Skeletal muscle tissue (tissue), 4 donors: Measurements from ENCODE around the gene KIF7. TPM values are rescaled to one million over a fixed set of nuclear protein-coding genes. Genes with fewer than 3 reads are reported as not detected.

Experiments used
- H3K27ac ChIP-seq: one replicate; pipeline ENCODE4 v1.7.0; 2013; ENCODE audit warnings: mild to moderate bottlenecking, low read depth, low read length, inconsistent platforms
- H3K27me3 ChIP-seq, 3 donors: one replicate each; pipeline ENCODE4 v1.7.0; 2013; ENCODE audit warnings: low read length in 3 of 3; ENCODE audit not compliant: control insufficient read depth in 3 of 3, insufficient read depth in 3 of 3
- H3K36me3 ChIP-seq, 3 donors: one replicate each; pipeline ENCODE4 v1.7.0; 2013; ENCODE audit warnings: low read length in 3 of 3; ENCODE audit not compliant: control insufficient read depth in 3 of 3, insufficient read depth in 3 of 3
- H3K4me1 ChIP-seq, 3 donors: one replicate each; pipeline ENCODE4 v1.7.0; 2013; ENCODE audit warnings: low read length in 3 of 3, mild to moderate bottlenecking in 3 of 3; ENCODE audit not compliant: control insufficient read depth in 3 of 3, insufficient read depth in 3 of 3
- H3K4me3 ChIP-seq, 3 donors: one replicate each; pipeline ENCODE4 v1.7.0; 2013; ENCODE audit warnings: low read length in 3 of 3
- H3K9ac ChIP-seq, 3 donors: one replicate each; pipeline ENCODE4 v1.7.0; 2013; ENCODE audit warnings: low read length in 3 of 3, mild to moderate bottlenecking in 3 of 3, moderate library complexity in 2 of 3, low read depth in 1 of 3
- H3K9me3 ChIP-seq, 3 donors: one replicate each; pipeline ENCODE4 v1.7.0; 2013; ENCODE audit warnings: low read length in 3 of 3; ENCODE audit not compliant: control insufficient read depth in 3 of 3
- total RNA-seq: library from RNA; depleted of rRNA; stranded (reverse); fragments of >200 nt; gene quantifications from one replicate; pipeline ENCODE4 v1.2.3, GENCODE V29; 2014
- donor health status: Osteomylitis.

KIF7 gene
- total RNA-seq, 1 donor from 2014 or later = 4.7 TPM

- no peak overlapping the region for H3K4me3 ChIP-seq
- no peaks in the 10 kb centered on the region for H3K9me3 ChIP-seq
- no peak overlapping the region for H3K27ac ChIP-seq
- no peaks in the 10 kb centered on the region for H3K27me3 ChIP-seq
- H3K9ac ChIP-seq = no peak overlapping the region
- peaks cover 0 to 33% (median 6%) of the 10 kb centered on the region in 3 donors for H3K36me3 ChIP-seq
- H3K4me1 ChIP-seq = no peaks in the 10 kb centered on the region
Observed at GRCh38 chr15:89633585-89633984, 21.7 kb downstream of the KIF7 start.

GRCh38 chr15:89632563-89633430 lies 22.5 kb downstream of the KIF7 start:
- H3K27me3 ChIP-seq = no peaks in the 10 kb centered on the region
- H3K4me1 ChIP-seq = no peaks in the 10 kb centered on the region
- H3K36me3 ChIP-seq = peaks cover 0 to 33% (median 6%) of the 10 kb centered on the region in 3 donors
- H3K27ac ChIP-seq = no peak overlapping the region
- H3K4me3 ChIP-seq = no peak overlapping the region
- H3K9me3 ChIP-seq = no peaks in the 10 kb centered on the region
- no peak overlapping the region for H3K9ac ChIP-seq

- Histone ChIP-seq H3K4me1 (no peaks in the 10 kb centered on the region), H3K4me3 (no peak overlapping the region), H3K9ac (no peak overlapping the region), H3K36me3 (peaks cover 0 to 33% (median 8%) of the 10 kb centered on the region in 3 donors), H3K27me3 (no peaks in the 10 kb centered on the region), H3K27ac (no peak overlapping the region), H3K9me3 (no peaks in the 10 kb centered on the region)
Observed at GRCh38 chr15:89631902-89632264, 23.4 kb downstream of the KIF7 start.

- H3K4me1 ChIP-seq = no peaks in the 10 kb centered on the region
- no peak overlapping the region for H3K27ac ChIP-seq
- H3K27me3 ChIP-seq = no peaks in the 10 kb centered on the region
- no peak overlapping the region for H3K4me3 ChIP-seq
- no peaks in the 10 kb centered on the region for H3K9me3 ChIP-seq
- H3K36me3 ChIP-seq = peaks cover 0 to 33% (median 8%) of the 10 kb centered on the region in 3 donors
- no peak overlapping the region for H3K9ac ChIP-seq
Observed at GRCh38 chr15:89630974-89631901, 24.0 kb downstream of the KIF7 start.

GRCh38 chr15:89630260-89630659 lies 25.0 kb downstream of the KIF7 start:
- Histone ChIP-seq H3K4me1 (no peaks in the 10 kb centered on the region), H3K9ac (no peak overlapping the region), H3K27me3 (peaks cover 0 to 3% (median 0%) of the 10 kb centered on the region in 3 donors), H3K27ac (no peak overlapping the region), H3K9me3 (no peaks in the 10 kb centered on the region), H3K36me3 (peaks cover 0 to 33% (median 8%) of the 10 kb centered on the region in 3 donors), H3K4me3 (no peak overlapping the region)

GRCh38 chr15:89629829-89630228 lies 25.4 kb downstream of the KIF7 start:
- H3K4me1 ChIP-seq = no peaks in the 10 kb centered on the region
- H3K36me3 ChIP-seq = peaks cover 0 to 33% (median 8%) of the 10 kb centered on the region in 3 donors
- H3K4me3 ChIP-seq = no peak overlapping the region

GRCh38 chr15:89628806-89629715 lies 26.2 kb downstream of the KIF7 start:
- Histone ChIP-seq H3K9ac (no peak overlapping the region), H3K4me1 (no peaks in the 10 kb centered on the region), H3K27ac (no peak overlapping the region), H3K36me3 (peaks cover 0 to 33% (median 8%) of the 10 kb centered on the region in 3 donors), H3K4me3 (no peak overlapping the region), H3K9me3 (no peaks in the 10 kb centered on the region), H3K27me3 (peaks cover 0 to 3% (median 0%) of the 10 kb centered on the region in 3 donors)

More at GRCh38 chr15:89629829-89630228, 25.4 kb downstream of the KIF7 start:
- H3K9ac ChIP-seq = no peak overlapping the region
- H3K27ac ChIP-seq = no peak overlapping the region
- H3K9me3 ChIP-seq = no peaks in the 10 kb centered on the region
- peaks cover 0 to 3% (median 0%) of the 10 kb centered on the region in 3 donors for H3K27me3 ChIP-seq

- Histone ChIP-seq H3K27ac (no peak overlapping the region), H3K27me3 (peaks cover 0 to 3% (median 0%) of the 10 kb centered on the region in 3 donors), H3K4me3 (no peak overlapping the region), H3K9me3 (no peaks in the 10 kb centered on the region), H3K9ac (no peak overlapping the region), H3K4me1 (no peaks in the 10 kb centered on the region), H3K36me3 (peaks cover 0 to 28% (median 8%) of the 10 kb centered on the region in 3 donors)
Observed at GRCh38 chr15:89628301-89628700, 27.0 kb downstream of the KIF7 start.

- Histone ChIP-seq H3K27ac (no peak overlapping the region), H3K9ac (no peak overlapping the region), H3K9me3 (no peaks in the 10 kb centered on the region), H3K4me1 (no peaks in the 10 kb centered on the region), H3K36me3 (peaks cover 0 to 28% (median 8%) of the 10 kb centered on the region in 3 donors), H3K4me3 (no peak overlapping the region), H3K27me3 (peaks cover 0 to 3% (median 0%) of the 10 kb centered on the region in 3 donors)
Observed at GRCh38 chr15:89627256-89627970, 27.9 kb downstream of the KIF7 start.
